Adrenal gland (tissue), 5 donors: Measurements from ENCODE around the gene COL4A1.

ENCODE experiments used
- CTCF ChIP-seq, 6 experiments: fragments of 450-650 bp in 4 of 6; fragments of 200-600 bp in 2 of 6; sonication (generic) in 1 of 6; IDR thresholded peaks; 1 replicate in 5 of 6; 2 replicates in 1 of 6; pipeline versions ENCODE4 v1.5.1 to v1.8.0; 2016 to 2021; ENCODE audit warnings: antibody characterized with exemption in 6 of 6, mild to moderate bottlenecking in 2 of 6, moderate library complexity in 1 of 6
- POLR2A ChIP-seq, 2 donors: fragments of 450-650 bp; IDR thresholded peaks; one replicate each; pipeline ENCODE4 v1.6.1; 2017; ENCODE audit warnings: antibody characterized with exemption in 2 of 2, mild to moderate bottlenecking in 2 of 2, moderate library complexity in 1 of 2
- donor health status: DM: no; HTN: no; CAD: no.

- TF ChIP-seq POLR2A (IDR thresholded peaks at IDR 0.05): no peak
- no peak for TF ChIP-seq CTCF (IDR thresholded peaks at IDR 0.05)
Measured at GRCh38 chr13:110273254-110273653, 33.7 kb downstream of the COL4A1 start.
